Thymus (tissue), 14 donors: ENCODE results near the gene SPDYE11. TPM values are rescaled to one million over a fixed set of nuclear protein-coding genes. Genes with fewer than 3 reads are reported as not detected.
"Not testable (repeated sequence)": the region's sequence is repeated elsewhere in the genome, so short reads cannot be mapped to it uniquely, and the experiment has no call there.

Experiments
- DNase-seq, 9 donors: peaks; one replicate each; pipeline ENCODE4 v3.0.0-alpha.2; 2013; ENCODE audit warnings: low spot score in 9 of 9, low read depth in 6 of 9, missing footprints in 1 of 9
- H3K27ac ChIP-seq, 2 donors: one replicate each; pipeline ENCODE4 v1.5.1; 2013; ENCODE audit warnings: control low read depth in 1 of 2, low read depth in 1 of 2, low read length in 1 of 2, mild to moderate bottlenecking in 1 of 2, moderate library complexity in 1 of 2
- H3K27me3 ChIP-seq, 2 donors: one replicate each; pipeline ENCODE4 v1.5.1; 2013; ENCODE audit warnings: low read length in 1 of 2; ENCODE audit not compliant: control insufficient read depth in 2 of 2, insufficient read depth in 1 of 2
- H3K36me3 ChIP-seq, 2 donors: one replicate each; pipeline ENCODE4 v1.5.1; 2013; ENCODE audit warnings: low read length in 1 of 2, mild to moderate bottlenecking in 1 of 2, moderate library complexity in 1 of 2; ENCODE audit not compliant: control insufficient read depth in 2 of 2, insufficient read depth in 2 of 2
- H3K4me1 ChIP-seq, 2 donors: one replicate each; pipeline ENCODE4 v1.5.1; 2013; ENCODE audit warnings: low read length in 2 of 2; ENCODE audit not compliant: control insufficient read depth in 2 of 2, insufficient read depth in 2 of 2
- H3K4me3 ChIP-seq, 2 donors: one replicate each; pipeline ENCODE4 v1.5.1; 2013; ENCODE audit warnings: low read length in 2 of 2, control low read depth in 1 of 2, mild to moderate bottlenecking in 1 of 2
- H3K9me3 ChIP-seq, 2 donors: one replicate each; pipeline ENCODE4 v1.5.1; 2013; ENCODE audit warnings: low read length in 1 of 2, mild to moderate bottlenecking in 1 of 2; ENCODE audit not compliant: control insufficient read depth in 2 of 2, insufficient read depth in 1 of 2
- WGBS: extraction: QIAGEN DNeasy Blood & Tissue Kit; methylation state at CpG from one replicate; pipeline ENCODE4 v1.1.7; 2013; 5-methylcytosine and 5-hydroxymethylcytosine counted together
- long read RNA-seq, 10 donors: transcript quantifications; one replicate each; lab custom pipeline, GENCODE V29; 2026
- polyA plus RNA-seq: library from polyadenylated mRNA; stranded (reverse); fragments of 200-250 nt; gene quantifications from one replicate; pipeline ENCODE4 v1.2.3, GENCODE V29; 2013
- total RNA-seq: library from RNA; stranded (reverse); fragments of 120-200 nt; gene quantifications from one replicate; pipeline ENCODE4 v1.2.4, GENCODE V29; 2013
- donor health status: healthy.

Gene SPDYE11, protein sequence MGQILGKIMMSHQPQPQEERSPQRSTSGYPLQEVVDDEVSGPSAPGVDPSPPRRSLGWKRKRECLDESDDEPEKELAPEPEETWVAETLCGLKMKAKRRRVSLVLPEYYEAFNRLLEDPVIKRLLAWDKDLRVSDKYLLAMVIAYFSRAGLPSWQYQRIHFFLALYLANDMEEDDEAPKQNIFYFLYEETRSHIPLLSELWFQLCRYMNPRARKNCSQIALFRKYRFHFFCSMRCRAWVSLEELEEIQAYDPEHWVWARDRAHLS
- total RNA-seq (not detected), polyA plus RNA-seq (0.07 TPM)
- long read RNA-seq, donor 1, result 0 reads
- long read RNA-seq, donor 2, result 0 reads
- long read RNA-seq, donor 3, result 0 reads
- long read RNA-seq, donor 4, result 0 reads
- long read RNA-seq, donor 5, result 0 reads
- long read RNA-seq, donor 6, result 0 reads
- long read RNA-seq, donor 7, result 0 reads
- long read RNA-seq, donor 8, result 0 reads
- long read RNA-seq, donor 9, result 0 reads
- long read RNA-seq, donor 10, result 0 reads

DNA sequence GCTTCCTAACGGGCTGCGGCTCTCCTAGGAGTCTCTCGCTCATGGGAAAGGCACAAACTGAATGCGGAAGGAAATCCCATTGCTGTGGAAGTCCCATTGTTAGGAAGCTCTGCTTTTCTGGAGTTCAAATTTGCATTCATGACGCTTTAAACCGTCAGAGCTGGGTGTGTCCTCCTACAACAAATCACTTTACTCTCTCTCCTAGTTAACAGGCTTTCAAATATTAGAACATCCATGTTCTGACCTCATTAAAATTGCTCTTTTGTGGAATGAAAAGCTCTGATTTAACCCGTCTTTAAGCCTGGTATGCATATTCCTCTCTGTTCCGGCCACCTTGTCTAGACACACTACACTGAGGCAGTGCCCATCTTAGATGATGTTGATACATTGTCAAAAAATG lies at the start of gene SPDYE11:
SPDYE11 (minus strand) TSS at position 101 of the 400 bp plus-strand sequence. CDS start 1,800 bp downstream, outside the sequence.
- DNase-seq, H3K36me3 ChIP-seq, H3K27ac ChIP-seq, H3K27me3 ChIP-seq, H3K4me1 ChIP-seq, H3K9me3 ChIP-seq, H3K4me3 ChIP-seq: not testable (repeated sequence)
- WGBS, result no CpG with 5 or more reads among the region's 8 CpGs

DNA sequence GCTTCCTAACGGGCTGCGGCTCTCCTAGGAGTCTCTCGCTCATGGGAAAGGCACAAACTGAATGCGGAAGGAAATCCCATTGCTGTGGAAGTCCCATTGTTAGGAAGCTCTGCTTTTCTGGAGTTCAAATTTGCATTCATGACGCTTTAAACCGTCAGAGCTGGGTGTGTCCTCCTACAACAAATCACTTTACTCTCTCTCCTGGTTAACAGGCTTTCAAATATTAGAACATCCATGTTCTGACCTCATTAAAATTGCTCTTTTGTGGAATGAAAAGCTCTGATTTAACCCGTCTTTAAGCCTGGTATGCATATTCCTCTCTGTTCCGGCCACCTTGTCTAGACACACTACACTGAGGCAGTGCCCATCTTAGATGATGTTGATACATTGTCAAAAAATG lies 28.2 kb upstream of the SPDYE11 start, which contains the start of gene SPDYE9:
SPDYE9 (minus strand) TSS at position 101 of the 400 bp plus-strand sequence. CDS start 1,800 bp downstream, outside the sequence.
- H3K27me3 ChIP-seq, H3K4me3 ChIP-seq, H3K4me1 ChIP-seq, H3K9me3 ChIP-seq, H3K36me3 ChIP-seq, H3K27ac ChIP-seq, DNase-seq: not testable (repeated sequence)
- no CpG with 5 or more reads among the region's 8 CpGs for WGBS

DNA sequence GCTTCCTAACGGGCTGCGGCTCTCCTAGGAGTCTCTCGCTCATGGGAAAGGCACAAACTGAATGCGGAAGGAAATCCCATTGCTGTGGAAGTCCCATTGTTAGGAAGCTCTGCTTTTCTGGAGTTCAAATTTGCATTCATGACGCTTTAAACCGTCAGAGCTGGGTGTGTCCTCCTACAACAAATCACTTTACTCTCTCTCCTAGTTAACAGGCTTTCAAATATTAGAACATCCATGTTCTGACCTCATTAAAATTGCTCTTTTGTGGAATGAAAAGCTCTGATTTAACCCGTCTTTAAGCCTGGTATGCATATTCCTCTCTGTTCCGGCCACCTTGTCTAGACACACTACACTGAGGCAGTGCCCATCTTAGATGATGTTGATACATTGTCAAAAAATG lies 28.0 kb downstream of the SPDYE11 start, which contains the start of gene SPDYE8:
SPDYE8 (minus strand) TSS at position 101 of the 400 bp plus-strand sequence. CDS start 1,800 bp downstream, outside the sequence.
- H3K9me3 ChIP-seq, H3K4me1 ChIP-seq, H3K27ac ChIP-seq, H3K27me3 ChIP-seq, DNase-seq, H3K36me3 ChIP-seq, H3K4me3 ChIP-seq: not testable (repeated sequence)
- no CpG with 5 or more reads among the region's 8 CpGs for WGBS

- DNase-seq, result peak in 1 of 9 donors; percentile 0
- H3K27me3 ChIP-seq, H3K27ac ChIP-seq, H3K4me1 ChIP-seq, H3K36me3 ChIP-seq, H3K9me3 ChIP-seq, H3K4me3 ChIP-seq: not testable (repeated sequence)
- WGBS, result 31% methylated on average over 10 of the region's 10 CpGs
These were observed 51.2 kb downstream of the SPDYE11 start for GRCh38 chr7:73006491-73006890.

GRCh38 chr7:73005693-73006447 lies 51.8 kb downstream of the SPDYE11 start:
- not testable (repeated sequence) for H3K36me3 ChIP-seq, H3K27me3 ChIP-seq, H3K9me3 ChIP-seq, H3K4me1 ChIP-seq
- peak in 6 of 9 donors; percentile 65 to 79 (median 72) for DNase-seq
- Histone ChIP-seq H3K4me3 (peak overlapping the region; percentile 51 to 52), H3K27ac (peak overlapping the region; percentile 78 to 95)
- under 1% methylated on average over 50 of the region's 66 CpGs for WGBS

DNA sequence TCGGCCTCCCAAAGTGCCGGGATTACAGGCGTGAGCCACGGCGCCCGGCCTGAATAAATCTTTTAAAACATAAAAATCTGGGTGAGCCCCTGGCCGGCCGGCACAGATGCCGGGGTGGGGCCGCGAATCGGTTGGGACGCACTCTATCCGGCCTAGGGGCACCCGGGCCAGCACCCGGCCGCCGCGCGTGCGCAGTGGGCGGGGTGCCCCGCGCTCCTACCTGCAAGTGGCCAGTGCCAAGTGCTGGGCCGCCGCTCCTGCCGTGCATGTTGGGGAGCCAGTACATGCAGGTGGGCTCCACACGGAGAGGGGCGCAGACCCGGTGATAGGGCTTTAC lies 52.4 kb downstream of the SPDYE11 start:
- not testable (repeated sequence) for H3K4me1 ChIP-seq, H3K36me3 ChIP-seq, H3K9me3 ChIP-seq, DNase-seq, H3K27me3 ChIP-seq
- Histone ChIP-seq H3K4me3 (peak overlapping the region; percentile 51 to 52), H3K27ac (peak overlapping the region; percentile 78 to 83)
- under 1% methylated on average over 17 of the region's 30 CpGs for WGBS

DNA sequence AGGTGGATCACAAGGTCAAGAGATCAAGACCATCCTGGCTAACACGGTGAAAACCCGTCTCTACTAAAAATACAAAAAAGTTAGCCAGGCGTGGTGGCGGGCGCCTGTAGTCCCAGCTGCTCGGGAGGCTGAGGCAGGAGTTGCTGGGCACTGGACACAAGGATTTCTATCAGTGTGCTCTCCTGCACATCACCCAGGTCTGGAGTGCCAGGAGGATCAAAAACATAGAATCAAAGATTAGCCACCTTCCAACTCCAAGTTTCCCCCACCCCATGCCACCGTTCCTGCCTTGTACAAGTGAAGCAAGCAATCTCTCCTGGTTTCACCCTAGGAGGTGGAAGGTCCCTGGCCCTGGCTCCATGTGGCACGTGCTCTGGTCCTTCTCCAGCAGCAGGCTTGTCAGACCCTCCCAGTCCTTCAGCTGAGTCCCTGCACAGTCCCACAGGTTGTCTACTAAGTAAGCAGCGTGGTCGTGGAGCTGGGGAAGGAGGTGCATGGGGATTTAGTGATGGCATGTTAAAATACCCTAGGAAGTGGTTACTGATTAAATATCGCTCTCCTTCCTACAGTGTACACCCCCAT lies 59.7 kb downstream of the SPDYE11 start:
- H3K4me3 ChIP-seq, H3K9me3 ChIP-seq, H3K27ac ChIP-seq, H3K4me1 ChIP-seq, H3K27me3 ChIP-seq, H3K36me3 ChIP-seq, DNase-seq: not testable (repeated sequence)
- no CpG with 5 or more reads among the region's 11 CpGs for WGBS
